NCI-H2081 treated with DMSO at 0.1 percent for 48 hours (cell line): ENCODE results near the gene SMAD6.

ENCODE experiments used
- DNase-seq: peaks from one replicate; lab custom pipeline; 2025; lab: John Stamatoyannopoulos, UW

SMAD6 gene

GRCh38 chr15:66796343-66796742 is 94.3 kb downstream of the SMAD6 start:
- DNase-seq: no peak

GRCh38 chr15:66797921-66798320 is 95.9 kb downstream of the SMAD6 start:
- DNase-seq: no peak

- DNase-seq: no peak
Measured at GRCh38 chr15:66798426-66799061, 96.5 kb downstream of the SMAD6 start.

- no peak for DNase-seq
Measured at GRCh38 chr15:66799242-66799641, 97.2 kb downstream of the SMAD6 start.

GRCh38 chr15:66800584-66801235 is 98.7 kb downstream of the SMAD6 start:
- no peak for DNase-seq

GRCh38 chr15:66801266-66801665 is 99.2 kb downstream of the SMAD6 start:
- DNase-seq: no peak

GRCh38 chr15:66802025-66803001 is 100.3 kb downstream of the SMAD6 start:
- no peak for DNase-seq

GRCh38 chr15:66803182-66803729 is 101.2 kb downstream of the SMAD6 start:
- DNase-seq: no peak

- DNase-seq: no peak
Measured at GRCh38 chr15:66803749-66804148, 101.7 kb downstream of the SMAD6 start.

GRCh38 chr15:66805202-66805885 is 103.3 kb downstream of the SMAD6 start:
- DNase-seq: no peak

GRCh38 chr15:66808181-66808824 is 106.3 kb downstream of the SMAD6 start:
- DNase-seq: no peak

- no peak for DNase-seq
Measured at GRCh38 chr15:66809664-66810063, 107.6 kb downstream of the SMAD6 start.

GRCh38 chr15:66815318-66815717 is 113.3 kb downstream of the SMAD6 start:
- no peak for DNase-seq

- no peak for DNase-seq
Measured at GRCh38 chr15:66816201-66816600, 114.2 kb downstream of the SMAD6 start.

GRCh38 chr15:66819084-66819483 is 117.0 kb downstream of the SMAD6 start:
- DNase-seq: no peak

- DNase-seq: no peak
Measured at GRCh38 chr15:66820481-66821176, 118.6 kb downstream of the SMAD6 start.

- no peak for DNase-seq
Measured at GRCh38 chr15:66821307-66821706, 119.3 kb downstream of the SMAD6 start.

GRCh38 chr15:66822114-66822513 is 120.1 kb downstream of the SMAD6 start:
- DNase-seq: no peak

- DNase-seq: no peak
Measured at GRCh38 chr15:66822576-66822975, 120.5 kb downstream of the SMAD6 start.

GRCh38 chr15:66823601-66824000 is 121.6 kb downstream of the SMAD6 start:
- no peak for DNase-seq

GRCh38 chr15:66824424-66824823 is 122.4 kb downstream of the SMAD6 start:
- DNase-seq: no peak
